Progenitor cell of endocrine pancreas (in vitro differentiated cells): Measurements from ENCODE around the gene ZNF148. TPM values are rescaled to one million over a fixed set of nuclear protein-coding genes. Genes with fewer than 3 reads are reported as not detected.

Experiments
- DNase-seq: peaks from one replicate; pipeline ENCODE4 v3.0.0; 2021; ENCODE audit warnings: low spot score; ENCODE audit not compliant: unreplicated experiment
- H3K27ac Mint-ChIP-seq: 2 replicates; pipeline ENCODE4 v1.8.0; 2021; ENCODE audit warnings: mild to moderate bottlenecking, moderate library complexity, mixed read lengths
- H3K27me3 Mint-ChIP-seq: 2 replicates; pipeline ENCODE4 v1.8.0; 2021; ENCODE audit warnings: mixed read lengths
- H3K36me3 Mint-ChIP-seq: 2 replicates; pipeline ENCODE4 v1.8.0; 2022; ENCODE audit warnings: mixed read lengths; ENCODE audit not compliant: insufficient read depth
- H3K4me1 Mint-ChIP-seq: 2 replicates; pipeline ENCODE4 v1.8.0; 2021; ENCODE audit warnings: low read depth, mixed read lengths
- H3K4me3 Mint-ChIP-seq: 2 replicates; pipeline ENCODE4 v1.8.0; 2021; ENCODE audit warnings: low read depth, mild to moderate bottlenecking, moderate library complexity, mixed read lengths
- H3K9me3 Mint-ChIP-seq: 2 replicates; pipeline ENCODE4 v1.8.0; 2021; ENCODE audit warnings: low read depth, mixed read lengths
- CTCF ChIP-seq: fragments of 200-600 bp; sonication (generic); IDR thresholded peaks from one replicate; pipeline ENCODE4 v1.5.0; 2021; ENCODE audit warnings: antibody characterized with exemption, mild to moderate bottlenecking; ENCODE audit not compliant: unreplicated experiment
- total RNA-seq: library from RNA; stranded (reverse); gene quantifications from 2 replicates; pipeline ENCODE4 v1.2.1, GENCODE V29; 2021

ZNF148 gene
- total RNA-seq, 1 donor from 2014 or later = 48.6 TPM

GRCh38 chr3:125353128-125353527, 22.0 kb downstream of the ZNF148 start:
- TF ChIP-seq CTCF = no peak
- Mint-ChIP-seq H3K4me1 (peaks cover 8% of the 10 kb centered on the region), H3K9me3 (peaks cover 19% of the 10 kb centered on the region), H3K27ac (no peak overlapping the region), H3K4me3 (no peak overlapping the region), H3K36me3 (peaks cover 25% of the 10 kb centered on the region), H3K27me3 (no peaks in the 10 kb centered on the region)
- no peak for DNase-seq

- H3K27me3 Mint-ChIP-seq = no peaks in the 10 kb centered on the region
- H3K36me3 Mint-ChIP-seq = peaks cover 22% of the 10 kb centered on the region
- no peak overlapping the region for H3K27ac Mint-ChIP-seq
- no peak for DNase-seq
- no peak for TF ChIP-seq CTCF
- H3K4me1 Mint-ChIP-seq = peaks cover 8% of the 10 kb centered on the region
- H3K9me3 Mint-ChIP-seq = peaks cover 15% of the 10 kb centered on the region
- H3K4me3 Mint-ChIP-seq = no peak overlapping the region
Observed at GRCh38 chr3:125351814-125352456, 23.2 kb downstream of the ZNF148 start.

- Mint-ChIP-seq H3K27ac (no peak overlapping the region), H3K27me3 (no peaks in the 10 kb centered on the region), H3K4me1 (peaks cover 8% of the 10 kb centered on the region), H3K36me3 (peaks cover 28% of the 10 kb centered on the region), H3K4me3 (no peak overlapping the region), H3K9me3 (peaks cover 21% of the 10 kb centered on the region)
- TF ChIP-seq CTCF = no peak
- DNase-seq = no peak
Observed at GRCh38 chr3:125351152-125351551, 24.0 kb downstream of the ZNF148 start.

DNA sequence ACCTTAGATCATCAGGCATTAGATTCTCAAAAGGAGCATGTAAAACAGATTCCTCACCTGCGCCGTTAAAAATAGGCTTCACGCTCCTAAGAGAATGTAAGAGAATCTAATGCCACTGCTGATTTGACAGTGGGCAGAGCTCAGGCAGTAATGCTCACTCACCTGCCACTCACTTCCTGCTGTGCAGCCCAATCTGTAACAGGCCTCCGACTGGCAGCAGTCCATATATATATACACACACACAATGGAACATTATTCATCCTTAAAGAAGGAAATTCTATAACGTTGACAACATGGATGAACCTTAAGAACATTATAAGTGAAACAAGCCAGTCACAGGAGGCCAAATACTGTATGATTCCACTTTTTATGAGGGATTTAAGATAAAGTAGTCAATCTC, 24.5 kb downstream of the ZNF148 start:
- Mint-ChIP-seq H3K36me3 (peaks cover 34% of the 10 kb centered on the region), H3K9me3 (peaks cover 27% of the 10 kb centered on the region), H3K27ac (no peak overlapping the region)

GRCh38 chr3:125349556-125350165, 25.5 kb downstream of the ZNF148 start:
- H3K4me3 Mint-ChIP-seq = no peak overlapping the region
- H3K27me3 Mint-ChIP-seq = no peaks in the 10 kb centered on the region
- DNase-seq = no peak
- peaks cover 42% of the 10 kb centered on the region for H3K36me3 Mint-ChIP-seq
- H3K4me1 Mint-ChIP-seq = peaks cover 8% of the 10 kb centered on the region
- H3K9me3 Mint-ChIP-seq = peaks cover 36% of the 10 kb centered on the region
- TF ChIP-seq CTCF = no peak
- no peak overlapping the region for H3K27ac Mint-ChIP-seq

More for the DNA sequence above, 24.5 kb downstream of the ZNF148 start:
- Mint-ChIP-seq H3K27me3 (no peaks in the 10 kb centered on the region), H3K4me1 (peaks cover 8% of the 10 kb centered on the region), H3K4me3 (no peak overlapping the region)
- no peak for DNase-seq
- no peak for TF ChIP-seq CTCF
